Measurements from ENCODE around the gene BTBD17.

BTBD17 gene

GRCh38 chr17:74358697-74359096 lies 3.0 kb downstream of the BTBD17 start:
- no peak for DNase-seq

DNA sequence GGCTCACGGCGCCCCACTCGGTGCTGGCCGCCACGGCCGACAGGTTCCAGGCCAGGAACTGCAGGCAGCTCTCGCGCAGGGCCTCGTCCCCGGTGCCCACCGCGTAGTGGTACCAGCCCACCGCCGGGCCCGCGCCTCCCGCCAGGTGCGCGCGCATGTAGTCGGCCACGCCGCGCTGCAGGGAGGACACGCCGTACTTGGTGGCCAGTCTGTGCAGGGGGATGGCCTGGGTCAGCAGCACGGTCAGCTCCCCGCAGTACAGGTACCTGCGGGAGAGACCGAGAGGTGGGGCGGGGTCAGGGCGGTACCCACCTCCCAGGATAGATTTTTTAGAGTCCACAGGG lies 4.2 kb downstream of the BTBD17 start:
- DNase-seq = no peak

- no peak for DNase-seq
These were observed 4.8 kb downstream of the BTBD17 start for GRCh38 chr17:74356646-74357465.

DNA sequence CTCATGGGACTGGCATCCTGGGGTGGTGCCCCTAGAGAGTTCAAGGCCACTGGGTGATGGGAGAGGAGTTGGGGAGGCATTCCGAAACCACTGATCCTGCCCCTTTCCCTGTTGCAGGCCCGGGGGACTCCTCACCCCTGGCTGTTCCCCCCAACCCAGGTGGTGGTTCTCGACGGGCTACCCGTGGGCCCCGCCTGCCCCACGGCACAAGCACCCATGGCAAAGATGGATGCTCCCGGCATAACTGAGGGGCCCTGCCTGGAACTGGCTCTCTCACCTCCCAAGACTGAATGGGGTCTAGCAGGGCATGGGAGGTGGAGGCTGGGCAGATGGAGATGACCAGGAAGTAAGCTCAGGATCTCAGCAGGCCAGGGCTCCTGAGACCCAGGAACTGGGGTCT lies 6.6 kb downstream of the BTBD17 start:
- DNase-seq = no peak

DNA sequence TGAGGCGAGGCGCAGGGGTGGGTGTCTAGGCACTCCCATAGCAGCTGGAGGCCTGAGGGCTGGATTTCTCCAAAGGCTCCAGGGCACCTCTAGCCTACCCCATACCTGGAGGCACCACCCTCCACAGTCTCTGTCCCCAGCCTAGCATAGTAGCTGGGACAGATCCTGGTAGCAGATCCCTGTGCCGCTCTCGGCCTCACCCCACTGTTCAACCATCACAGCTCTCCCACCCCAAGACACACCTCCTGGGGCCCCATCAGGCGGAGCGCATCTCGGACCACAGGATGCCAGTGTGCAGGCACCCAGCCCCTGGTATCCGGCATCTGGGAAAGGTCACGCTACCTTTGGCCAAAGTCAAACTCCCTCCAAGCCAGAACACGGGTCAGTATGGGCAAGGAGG lies 7.1 kb downstream of the BTBD17 start:
- DNase-seq = no peak

DNA sequence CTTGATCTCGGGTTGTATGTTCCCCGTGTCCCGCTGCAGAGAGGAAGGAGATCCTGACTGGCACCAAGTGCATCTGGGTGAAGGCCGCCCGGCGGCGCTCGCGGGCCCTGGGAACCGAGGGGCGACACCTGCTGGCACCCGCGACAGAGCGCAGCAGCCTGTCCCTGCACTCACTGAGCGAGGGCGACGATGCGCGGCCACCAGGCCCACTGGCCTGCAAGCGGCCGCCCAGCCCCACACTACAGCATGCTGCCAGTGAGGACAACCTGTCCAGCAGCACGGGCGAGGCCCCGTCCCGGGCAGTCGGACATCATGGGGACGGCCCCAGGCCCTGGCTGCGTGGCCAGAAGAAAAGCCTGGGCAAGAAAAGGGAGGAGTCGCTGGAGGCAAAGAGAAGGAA lies 7.5 kb downstream of the BTBD17 start:
- DNase-seq = no peak

DNA sequence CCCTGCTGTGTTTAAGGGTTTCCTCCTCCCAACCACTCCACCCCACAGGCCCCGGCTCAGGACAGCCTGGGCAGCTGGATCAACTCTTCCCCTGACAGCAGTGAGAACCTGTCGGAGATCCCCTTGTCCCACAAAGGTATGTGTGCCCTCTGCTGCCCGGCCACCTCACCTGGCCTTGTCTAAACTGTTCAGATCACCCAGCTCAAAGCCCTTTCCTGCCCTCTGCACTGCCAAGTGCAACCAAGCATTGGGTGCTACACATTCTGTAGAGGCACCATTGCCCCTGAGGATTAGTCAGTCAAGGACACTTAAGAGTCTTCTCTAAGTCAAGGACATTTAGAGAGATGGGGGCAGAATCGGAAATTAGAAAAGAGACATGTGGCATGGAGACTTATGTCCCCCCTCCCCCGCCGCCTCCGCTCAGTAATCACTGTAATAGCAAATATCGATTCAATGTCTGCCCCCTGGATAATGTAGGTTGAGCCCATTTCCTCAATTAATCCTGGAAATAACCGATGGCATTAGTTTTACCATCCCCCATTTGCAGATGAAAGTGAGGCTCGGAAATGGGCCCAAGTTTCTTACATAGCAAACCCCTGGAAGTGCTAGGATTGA lies 8.1 kb downstream of the BTBD17 start:
- DNase-seq = no peak

DNA sequence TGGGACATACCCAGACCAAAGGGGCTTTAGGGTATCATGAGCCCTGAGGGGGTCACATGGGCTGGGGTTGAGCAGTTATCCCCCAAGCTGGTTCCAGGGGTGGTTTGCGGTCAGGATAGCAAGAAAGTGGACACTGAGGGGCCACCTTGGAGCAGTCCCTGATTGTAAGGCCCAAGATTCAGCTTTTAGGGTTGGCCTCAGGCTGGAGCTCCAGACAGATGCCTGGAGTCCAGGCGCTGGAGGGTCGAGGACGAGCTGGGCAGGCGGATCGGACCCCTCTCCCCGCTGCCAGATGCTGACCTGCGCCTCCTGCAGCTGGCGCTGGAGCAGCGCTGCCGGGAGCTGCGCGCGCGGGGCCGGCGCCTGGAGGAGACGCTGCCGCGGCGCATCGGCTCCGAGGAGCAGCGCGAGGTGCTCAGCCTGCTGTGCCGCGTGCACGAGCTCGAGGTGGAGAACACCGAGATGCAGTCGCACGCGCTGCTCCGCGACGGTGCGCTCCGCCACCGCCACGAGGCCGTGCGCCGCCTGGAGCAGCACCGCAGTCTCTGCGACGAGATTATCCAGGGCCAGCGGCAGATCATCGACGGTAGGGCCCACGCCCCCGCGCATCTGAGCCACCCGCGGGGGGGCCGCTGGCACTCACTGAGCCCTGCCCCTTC lies 10.0 kb downstream of the BTBD17 start:
- DNase-seq = no peak

DNA sequence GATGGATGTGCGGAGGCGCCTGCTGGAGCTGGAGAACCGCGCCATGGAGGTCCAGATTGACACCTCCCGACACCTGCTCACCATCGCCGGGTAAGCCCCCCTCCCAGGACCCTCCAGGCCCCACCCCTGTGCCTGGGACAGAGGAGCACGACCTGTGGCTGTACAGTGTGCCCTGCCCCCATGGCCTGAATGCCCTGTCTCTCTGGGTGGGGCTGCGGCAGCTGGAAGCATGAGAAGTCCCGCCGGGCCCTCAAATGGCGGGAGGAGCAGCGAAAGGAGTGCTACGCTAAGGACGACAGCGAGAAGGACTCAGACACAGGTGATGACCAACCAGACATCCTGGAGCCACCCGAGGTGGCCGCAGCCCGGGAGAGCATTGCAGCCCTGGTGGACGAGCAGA lies 11.2 kb downstream of the BTBD17 start:
- no peak for DNase-seq

DNA sequence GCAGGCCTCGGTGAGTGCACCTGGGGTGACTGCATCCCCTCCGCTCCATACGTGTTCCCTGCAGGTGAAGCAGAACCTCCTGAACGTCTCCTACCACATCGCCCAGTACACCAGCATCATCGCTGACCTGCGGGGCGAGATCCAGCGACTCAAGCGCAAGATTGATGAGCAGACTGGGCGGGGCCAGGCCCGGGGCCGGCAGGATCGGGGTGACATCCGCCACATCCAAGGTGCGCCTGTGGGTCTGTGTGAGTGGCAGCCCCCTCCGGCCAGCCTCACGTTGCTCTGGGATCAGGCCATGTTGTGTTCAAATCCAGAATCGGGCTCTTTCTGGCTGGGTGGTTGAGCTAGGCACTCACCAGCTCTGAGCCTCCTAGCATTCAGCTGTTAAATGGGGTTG lies 12.5 kb downstream of the BTBD17 start:
- no peak for DNase-seq

GRCh38 chr17:74347646-74348045 lies 14.0 kb downstream of the BTBD17 start:
- no peak for DNase-seq

DNA sequence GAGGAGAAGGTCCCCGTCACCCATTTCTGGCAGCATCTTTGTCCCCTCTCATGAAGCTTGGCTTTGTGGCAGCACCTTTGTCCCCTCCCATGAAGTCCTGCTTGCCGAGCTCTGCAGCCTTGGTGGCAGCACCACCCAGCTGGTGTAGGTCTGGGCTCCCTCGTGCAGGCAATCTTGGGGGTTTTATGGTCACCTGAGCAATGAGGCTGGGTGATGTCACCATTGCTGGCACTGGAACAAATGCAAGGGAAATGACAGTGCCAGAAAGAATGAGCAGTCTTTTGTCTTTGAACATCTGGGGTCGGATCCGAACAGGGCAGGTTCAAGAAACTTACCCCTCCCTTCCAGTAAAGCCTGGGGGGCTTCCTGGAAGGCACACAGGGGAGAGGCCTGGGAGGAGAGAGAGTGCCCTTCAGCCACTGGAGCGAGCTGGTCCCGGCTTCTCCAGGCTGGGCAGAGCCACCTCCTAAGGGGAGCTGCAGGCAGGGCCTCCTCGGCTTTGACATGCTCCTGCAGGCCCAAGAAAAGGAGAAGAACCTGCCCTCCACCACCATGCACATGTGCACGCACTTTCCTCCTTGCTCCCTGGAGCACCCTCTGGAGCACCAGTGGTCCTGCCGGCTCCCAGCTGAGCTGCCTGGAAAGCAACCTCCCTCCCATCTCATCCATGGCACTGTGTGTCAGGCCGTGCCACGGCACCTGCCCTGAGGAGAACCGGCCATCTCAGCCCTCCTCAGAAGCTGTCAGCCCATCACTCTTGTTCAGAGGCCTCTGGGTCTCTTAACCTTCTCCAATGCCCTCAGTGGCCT lies 16.0 kb downstream of the BTBD17 start:
- DNase-seq = no peak

GRCh38 chr17:74344658-74345057 lies 17.0 kb downstream of the BTBD17 start:
- DNase-seq = no peak

- DNase-seq = no peak
These were observed 18.0 kb downstream of the BTBD17 start for GRCh38 chr17:74343526-74344284.

DNA sequence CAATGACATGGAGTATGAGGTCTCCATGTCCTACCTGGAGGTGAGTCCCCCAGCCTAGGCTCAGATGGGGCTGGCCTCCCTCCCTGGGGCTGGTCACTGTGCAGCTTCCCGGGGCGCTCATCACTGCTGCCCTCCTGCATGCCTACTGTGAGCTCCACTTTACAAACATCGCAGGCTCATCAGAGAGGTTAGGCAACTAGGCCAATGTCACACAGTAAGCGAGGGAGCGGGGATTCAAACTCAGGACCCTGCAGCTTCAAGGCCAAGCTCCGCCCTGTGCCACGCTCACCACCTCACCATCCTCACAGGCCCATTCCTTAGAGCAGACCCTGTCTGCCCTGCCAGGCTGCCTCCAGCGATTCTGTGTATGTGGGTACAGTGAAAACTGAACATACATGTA lies 18.5 kb downstream of the BTBD17 start:
- DNase-seq = no peak

- DNase-seq = no peak
These were observed 19.4 kb downstream of the BTBD17 start for GRCh38 chr17:74342224-74342623.

- DNase-seq = no peak
These were observed 21.1 kb downstream of the BTBD17 start for GRCh38 chr17:74340470-74341023.

DNA sequence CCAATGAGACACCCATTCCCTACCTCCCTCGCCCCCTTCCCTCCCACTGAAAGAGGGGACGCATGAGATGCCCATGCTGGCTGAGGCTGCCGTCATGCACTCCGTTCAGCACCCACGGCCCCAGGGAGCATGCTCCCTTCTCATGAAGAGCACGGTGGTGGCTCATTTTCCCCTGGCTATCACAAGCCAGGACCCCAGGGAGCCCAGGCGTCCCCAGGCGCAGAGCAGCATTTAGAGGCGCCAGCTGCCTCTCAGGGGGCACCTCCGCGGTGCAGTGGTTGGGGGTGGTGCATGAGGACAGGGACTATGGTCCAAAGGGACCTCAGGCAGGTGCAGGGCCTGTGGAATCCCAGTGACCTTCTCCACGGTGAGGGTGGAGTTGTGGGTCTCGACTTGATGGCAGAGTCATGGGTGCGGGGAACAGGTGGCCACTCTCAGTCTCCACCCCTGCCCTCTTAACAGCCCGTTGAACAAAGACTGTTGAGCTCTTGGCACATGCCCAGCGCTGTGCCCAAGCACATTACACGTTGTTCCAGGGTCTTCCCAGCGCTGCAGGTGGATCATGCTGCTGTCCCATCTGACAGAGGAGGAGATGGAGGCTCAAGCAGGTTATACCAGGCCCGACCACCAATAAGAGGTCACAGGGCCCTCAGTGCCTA lies 22.0 kb downstream of the BTBD17 start:
- no peak for DNase-seq

DNA sequence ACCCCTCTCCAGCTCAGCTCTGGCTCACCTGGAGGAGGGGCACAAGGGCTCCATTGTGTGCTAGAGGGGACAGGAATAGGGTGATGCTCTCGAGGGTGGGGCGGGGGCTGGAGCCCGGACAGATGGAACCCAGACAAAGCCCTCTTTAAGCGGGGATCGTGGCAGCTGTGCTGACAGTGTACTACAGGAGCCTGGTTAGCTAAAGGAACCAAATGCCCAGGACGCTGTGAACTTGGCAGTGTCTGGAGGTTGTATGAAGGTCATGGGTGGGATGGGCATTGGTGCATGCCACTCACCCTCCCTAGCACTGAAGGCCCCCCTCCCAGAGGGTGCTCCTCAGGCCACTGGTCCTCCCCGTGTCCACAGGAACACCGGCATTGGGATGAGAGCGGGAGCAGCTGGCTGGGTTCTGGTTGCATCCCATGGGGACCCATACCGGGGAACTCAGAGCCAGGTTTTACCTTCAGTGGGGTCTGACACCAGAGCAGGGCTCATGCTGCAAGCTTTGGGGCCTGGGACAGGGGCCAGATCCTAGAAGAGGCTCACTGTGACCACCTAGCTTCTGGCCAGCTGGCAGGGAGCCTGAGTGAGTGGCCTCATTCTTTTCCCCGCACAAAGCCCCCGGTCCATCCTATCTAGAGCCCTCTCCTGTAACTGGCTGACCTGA lies 23.7 kb downstream of the BTBD17 start:
- DNase-seq = no peak

GRCh38 chr17:74336307-74336706 lies 25.4 kb downstream of the BTBD17 start:
- DNase-seq = no peak

DNA sequence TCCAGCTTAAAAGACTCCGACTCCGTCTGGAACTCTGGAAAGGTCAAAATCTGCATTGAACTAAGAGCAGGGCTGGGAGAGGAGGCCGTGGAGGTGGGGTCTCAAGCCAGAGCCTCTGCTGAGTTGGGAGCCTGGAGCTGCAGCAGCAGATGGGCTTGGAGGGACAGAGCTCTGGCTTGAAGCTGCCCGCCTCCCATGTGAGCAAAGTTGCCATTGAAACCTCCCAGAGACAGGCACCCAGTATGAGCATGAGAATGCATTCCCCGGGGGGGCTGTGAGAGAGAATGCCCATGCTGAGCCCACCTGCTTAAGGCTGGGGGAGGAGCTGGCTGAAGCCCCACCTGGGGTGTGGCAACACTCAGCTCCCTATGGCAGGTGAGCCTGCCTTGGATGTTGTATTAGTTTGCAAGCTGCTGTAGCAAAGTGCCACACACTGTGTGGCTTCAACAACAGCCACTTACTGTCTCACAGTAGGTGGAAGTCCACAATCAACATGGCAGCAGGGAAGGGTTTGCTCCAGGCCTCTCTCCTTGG lies 26.1 kb downstream of the BTBD17 start:
- no peak for DNase-seq
